Astrocyte (in vitro differentiated cells and primary cell): ENCODE results near the gene MAPKAP1. TPM values are rescaled to one million over a fixed set of nuclear protein-coding genes. Genes with fewer than 3 reads are reported as not detected.

ENCODE experiments used
- DNase-seq: peaks from one replicate; pipeline ENCODE4 v3.0.0-alpha.2; 2010; ENCODE audit warnings: low read depth
- FAIRE-seq: peaks from 2 replicates; lab custom pipeline; 2011; peaks lifted over from hg19 to GRCh38; lab: Jason Lieb, UNC
- H2AFZ ChIP-seq: 2 replicates; pipeline ENCODE4 v1.6.0; 2012; ENCODE audit warnings: low read depth, low read length, inconsistent platforms
- H3K27ac ChIP-seq: 2 replicates; pipeline ENCODE4 v1.5.1; 2011; ENCODE audit warnings: low read depth, low read length, inconsistent platforms
- H3K27me3 ChIP-seq: 2 replicates; pipeline ENCODE4 v1.6.0; 2011; ENCODE audit warnings: low read length, inconsistent platforms; ENCODE audit not compliant: insufficient read depth
- H3K36me3 ChIP-seq: 2 replicates; pipeline ENCODE4 v1.5.1; 2011; ENCODE audit warnings: low read length, inconsistent platforms; ENCODE audit not compliant: insufficient read depth
- H3K4me1 ChIP-seq: 2 replicates; pipeline ENCODE4 v1.5.1; 2011; ENCODE audit warnings: low read length, inconsistent platforms; ENCODE audit not compliant: insufficient read depth
- H3K4me2 ChIP-seq: 2 replicates; pipeline ENCODE4 v1.6.0; 2012; ENCODE audit warnings: low read length, inconsistent platforms
- H3K4me3 ChIP-seq: 2 replicates; pipeline ENCODE4 v1.5.1; 2011; ENCODE audit warnings: low read depth, mild to moderate bottlenecking, low read length, inconsistent platforms; ENCODE audit not compliant: insufficient read depth
- H3K79me2 ChIP-seq: 2 replicates; pipeline ENCODE4 v1.6.0; 2012; ENCODE audit warnings: mild to moderate bottlenecking, low read length, inconsistent platforms; ENCODE audit not compliant: insufficient read depth
- H3K9ac ChIP-seq: 2 replicates; pipeline ENCODE4 v1.6.0; 2012; ENCODE audit warnings: mild to moderate bottlenecking, low read length, inconsistent platforms
- H3K9me3 ChIP-seq: 2 replicates; pipeline ENCODE4 v1.5.1; 2012; ENCODE audit warnings: low read depth, mild to moderate bottlenecking, low read length, inconsistent platforms; ENCODE audit not compliant: insufficient read depth
- H4K20me1 ChIP-seq: 2 replicates; pipeline ENCODE4 v1.6.0; 2012; ENCODE audit warnings: low read length, inconsistent platforms; ENCODE audit not compliant: insufficient read depth
- H3K27ac Mint-ChIP-seq: one replicate; pipeline ENCODE4 v1.8.0; 2021; ENCODE audit warnings: mild to moderate bottlenecking, mixed read lengths; ENCODE audit not compliant: unreplicated experiment
- H3K27me3 Mint-ChIP-seq: one replicate; pipeline ENCODE4 v1.8.0; 2021; ENCODE audit warnings: low read depth, mixed read lengths; ENCODE audit not compliant: unreplicated experiment
- H3K36me3 Mint-ChIP-seq: one replicate; pipeline ENCODE4 v1.8.0; 2021; ENCODE audit warnings: low read depth, mixed read lengths; ENCODE audit not compliant: unreplicated experiment
- H3K4me1 Mint-ChIP-seq: one replicate; pipeline ENCODE4 v1.8.0; 2021; ENCODE audit warnings: low read depth, mixed read lengths; ENCODE audit not compliant: unreplicated experiment
- H3K4me3 Mint-ChIP-seq: one replicate; pipeline ENCODE4 v1.8.0; 2021; ENCODE audit warnings: mild to moderate bottlenecking, moderate library complexity, mixed read lengths; ENCODE audit not compliant: unreplicated experiment
- H3K9me3 Mint-ChIP-seq: one replicate; pipeline ENCODE4 v1.8.0; 2021; ENCODE audit warnings: mild to moderate bottlenecking, mixed read lengths; ENCODE audit not compliant: unreplicated experiment
- CTCF ChIP-seq: IDR thresholded peaks from 2 replicates; pipeline ENCODE4 v1.5.1; 2011; ENCODE audit warnings: low read depth, mild to moderate bottlenecking, inconsistent platforms, low read length, moderate library complexity; ENCODE audit not compliant: insufficient read depth
- EZH2 ChIP-seq: IDR thresholded peaks from 2 replicates; pipeline ENCODE4 v1.6.1; 2012; ENCODE audit warnings: mild to moderate bottlenecking, low read length, inconsistent platforms; ENCODE audit not compliant: insufficient read depth
- total RNA-seq: library from RNA; stranded (reverse); gene quantifications from 2 replicates; pipeline ENCODE4 v1.2.1, GENCODE V29; 2021

The MAPKAP1 gene
- total RNA-seq, 1 donor from 2014 or later = 109 TPM

GRCh38 chr9:125431741-125432271 is 275.2 kb downstream of the MAPKAP1 start:
- no peak overlapping the region for H3K4me3 Mint-ChIP-seq
- H3K9ac ChIP-seq = no peak overlapping the region
- DNase-seq (no peak), FAIRE-seq (no peak)
- H3K36me3 Mint-ChIP-seq = peaks cover 2% of the 10 kb centered on the region
- no peak overlapping the region for H3K4me3 ChIP-seq
- H3K4me2 ChIP-seq = no peak overlapping the region
- no peaks in the 10 kb centered on the region for H3K27me3 ChIP-seq
- no peaks in the 10 kb centered on the region for H3K4me1 Mint-ChIP-seq
- H3K4me1 ChIP-seq = no peaks in the 10 kb centered on the region
- no peak overlapping the region for H3K27ac ChIP-seq
- no peaks in the 10 kb centered on the region for H3K9me3 ChIP-seq
- TF ChIP-seq EZH2 (no peak), CTCF (no peak)
- H3K36me3 ChIP-seq = no peaks in the 10 kb centered on the region
- H2AFZ ChIP-seq = no peak overlapping the region
- H4K20me1 ChIP-seq = no peaks in the 10 kb centered on the region
- H3K27me3 Mint-ChIP-seq = peaks cover 4% of the 10 kb centered on the region
- H3K9me3 Mint-ChIP-seq = no peaks in the 10 kb centered on the region
- H3K79me2 ChIP-seq = no peaks in the 10 kb centered on the region
- no peak overlapping the region for H3K27ac Mint-ChIP-seq

- FAIRE-seq = no peak
- H3K4me1 Mint-ChIP-seq = no peaks in the 10 kb centered on the region
- no peaks in the 10 kb centered on the region for H3K4me1 ChIP-seq
Measured at GRCh38 chr9:125431012-125431305, 276.0 kb downstream of the MAPKAP1 start.

More at GRCh38 chr9:125431012-125431305, 276.0 kb downstream of the MAPKAP1 start:
- Histone ChIP-seq H4K20me1 (no peaks in the 10 kb centered on the region), H3K4me3 (no peak overlapping the region), H3K9ac (no peak overlapping the region), H2AFZ (no peak overlapping the region), H3K4me2 (no peak overlapping the region), H3K27ac (no peak overlapping the region), H3K36me3 (no peaks in the 10 kb centered on the region), H3K9me3 (no peaks in the 10 kb centered on the region), H3K79me2 (no peaks in the 10 kb centered on the region), H3K27me3 (no peaks in the 10 kb centered on the region)
- Mint-ChIP-seq H3K27ac (no peak overlapping the region), H3K4me3 (no peak overlapping the region), H3K27me3 (peaks cover 4% of the 10 kb centered on the region), H3K36me3 (peaks cover 2% of the 10 kb centered on the region), H3K9me3 (no peaks in the 10 kb centered on the region)
- DNase-seq = no peak
- TF ChIP-seq CTCF (no peak), EZH2 (no peak)
